ENCODE data around the gene FDPS. TPM values are rescaled to one million over a fixed set of nuclear protein-coding genes. Genes with fewer than 3 reads are reported as not detected.
"Not testable (repeated sequence)": the region's sequence is repeated elsewhere in the genome, so short reads cannot be mapped to it uniquely, and the experiment has no call there.

FDPS gene
- total RNA-seq, 1 donor from 2014 or later, result 490 TPM

GRCh38 chr1:155319536-155319935 lies 10.9 kb downstream of the FDPS start:
- no peak for DNase-seq (ENCODE audit: low read depth in 2 of 2)

- no peak for DNase-seq (ENCODE audit: low read depth in 2 of 2)
Measured at GRCh38 chr1:155320252-155320651, 11.6 kb downstream of the FDPS start.

- DNase-seq (ENCODE audit: low read depth in 2 of 2), result peak in 1 of 2 donors; percentile 70
Measured at GRCh38 chr1:155320661-155321617, 12.3 kb downstream of the FDPS start, which contains the start of gene RUSC1. Gene RUSC1, plus strand, starts transcription at chr1:155320894. Its CDS starts 880 bp downstream, at chr1:155321774.

- DNase-seq (ENCODE audit: low read depth in 2 of 2), result peak in 1 of 2 donors; percentile 9
Measured at GRCh38 chr1:155321639-155322503, 13.2 kb downstream of the FDPS start.

GRCh38 chr1:155322571-155322952 lies 13.9 kb downstream of the FDPS start:
- DNase-seq (ENCODE audit: low read depth in 2 of 2), result peak in 1 of 2 donors; percentile 60

GRCh38 chr1:155322953-155323728 lies 14.5 kb downstream of the FDPS start:
- DNase-seq (ENCODE audit: low read depth in 2 of 2), result peak; percentile 52 to 92

- peak; percentile 48 to 92 for DNase-seq (ENCODE audit: low read depth in 2 of 2)
Measured at GRCh38 chr1:155323729-155324036, 15.0 kb downstream of the FDPS start.

GRCh38 chr1:155324037-155324716 lies 15.5 kb downstream of the FDPS start:
- DNase-seq (ENCODE audit: low read depth in 2 of 2), result peak; percentile 68 to 95

GRCh38 chr1:155324717-155325602 lies 16.3 kb downstream of the FDPS start:
- peak in 1 of 2 donors; percentile 60 for DNase-seq (ENCODE audit: low read depth in 2 of 2)

- DNase-seq (ENCODE audit: low read depth in 2 of 2), result no peak
Measured at GRCh38 chr1:155325603-155325893, 16.9 kb downstream of the FDPS start.

GRCh38 chr1:155326020-155326526 lies 17.4 kb downstream of the FDPS start:
- no peak for DNase-seq (ENCODE audit: low read depth in 2 of 2)

- no peak for DNase-seq (ENCODE audit: low read depth in 2 of 2)
Measured at GRCh38 chr1:155326631-155327037, 18.0 kb downstream of the FDPS start.

- no peak for DNase-seq (ENCODE audit: low read depth in 2 of 2)
Measured at GRCh38 chr1:155327981-155328380, 19.3 kb downstream of the FDPS start.

GRCh38 chr1:155328856-155329255 lies 20.2 kb downstream of the FDPS start:
- not testable (repeated sequence) for DNase-seq (ENCODE audit: low read depth in 2 of 2)

- DNase-seq (ENCODE audit: low read depth in 2 of 2), result no peak
Measured at GRCh38 chr1:155329980-155330598, 21.4 kb downstream of the FDPS start.

GRCh38 chr1:155334962-155335361 lies 26.3 kb downstream of the FDPS start:
- no peak for DNase-seq (ENCODE audit: low read depth in 2 of 2)

GRCh38 chr1:155339515-155340097 lies 30.9 kb downstream of the FDPS start:
- DNase-seq (ENCODE audit: low read depth in 2 of 2), result no peak

- no peak for DNase-seq (ENCODE audit: low read depth in 2 of 2)
Measured at GRCh38 chr1:155342842-155343241, 34.2 kb downstream of the FDPS start.

- DNase-seq (ENCODE audit: low read depth in 2 of 2), result no peak
Measured at GRCh38 chr1:155352631-155353030, 44.0 kb downstream of the FDPS start.
